ENCODE results near the gene KCNN4. TPM values are rescaled to one million over a fixed set of nuclear protein-coding genes. Genes with fewer than 3 reads are reported as not detected.

KCNN4 gene
- total RNA-seq, 1 donor, result 7.2 TPM

- Histone ChIP-seq H3K27ac (ENCODE audit: low read depth, low read length) (no peak overlapping the region), H4K20me1 (ENCODE audit: insufficient read depth, low read length) (no peaks in the 10 kb centered on the region), H2AFZ (ENCODE audit: low read length) (peak overlapping the region; percentile 20), H3K79me2 (ENCODE audit: insufficient read depth, low read length) (peaks cover 23% of the 10 kb centered on the region), H3K27me3 (ENCODE audit: insufficient read depth, low read length) (no peaks in the 10 kb centered on the region), H3K4me3 (ENCODE audit: insufficient read depth, low read length) (no peak overlapping the region), H3K36me3 (ENCODE audit: insufficient read depth, low read length) (peaks cover 8% of the 10 kb centered on the region), H3K4me2 (ENCODE audit: insufficient read depth, low read length) (peak overlapping the region; percentile 28), H3K4me1 (ENCODE audit: insufficient read depth, low read length) (peaks cover 16% of the 10 kb centered on the region), H3K9me3 (ENCODE audit: low read depth, low read length) (no peaks in the 10 kb centered on the region)
- peak; percentile 90 for DNase-seq (ENCODE audit: insufficient read length, low spot score, missing footprints)
- TF ChIP-seq, protein P1, sequence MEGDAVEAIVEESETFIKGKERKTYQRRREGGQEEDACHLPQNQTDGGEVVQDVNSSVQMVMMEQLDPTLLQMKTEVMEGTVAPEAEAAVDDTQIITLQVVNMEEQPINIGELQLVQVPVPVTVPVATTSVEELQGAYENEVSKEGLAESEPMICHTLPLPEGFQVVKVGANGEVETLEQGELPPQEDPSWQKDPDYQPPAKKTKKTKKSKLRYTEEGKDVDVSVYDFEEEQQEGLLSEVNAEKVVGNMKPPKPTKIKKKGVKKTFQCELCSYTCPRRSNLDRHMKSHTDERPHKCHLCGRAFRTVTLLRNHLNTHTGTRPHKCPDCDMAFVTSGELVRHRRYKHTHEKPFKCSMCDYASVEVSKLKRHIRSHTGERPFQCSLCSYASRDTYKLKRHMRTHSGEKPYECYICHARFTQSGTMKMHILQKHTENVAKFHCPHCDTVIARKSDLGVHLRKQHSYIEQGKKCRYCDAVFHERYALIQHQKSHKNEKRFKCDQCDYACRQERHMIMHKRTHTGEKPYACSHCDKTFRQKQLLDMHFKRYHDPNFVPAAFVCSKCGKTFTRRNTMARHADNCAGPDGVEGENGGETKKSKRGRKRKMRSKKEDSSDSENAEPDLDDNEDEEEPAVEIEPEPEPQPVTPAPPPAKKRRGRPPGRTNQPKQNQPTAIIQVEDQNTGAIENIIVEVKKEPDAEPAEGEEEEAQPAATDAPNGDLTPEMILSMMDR (IDR thresholded peaks at IDR 0.05; ENCODE audit: extremely low read depth, low read depth, low read length), result peak; percentile 53
Measured at GRCh38 chr19:43774103-43774939, 6.5 kb downstream of the KCNN4 start.

DNA sequence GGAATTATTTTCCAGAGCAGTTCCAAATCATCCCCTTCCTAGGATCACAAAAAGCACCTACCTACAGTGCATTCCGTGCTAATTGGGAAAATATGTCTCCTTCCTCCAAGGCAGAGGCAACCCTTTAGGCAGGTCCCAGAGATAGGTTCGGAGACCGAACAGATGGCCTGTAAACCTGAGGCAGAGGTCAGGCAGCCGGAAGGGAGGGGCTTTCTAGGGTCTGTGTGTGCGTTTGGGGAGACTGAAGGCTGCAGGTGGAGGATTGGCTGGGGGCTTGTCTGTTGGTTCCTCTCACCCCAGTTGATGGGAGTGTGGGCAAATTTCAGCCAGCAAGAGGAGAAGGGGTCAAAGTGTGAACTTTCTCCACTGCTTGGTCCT is 7.1 kb downstream of the KCNN4 start:
- no peak overlapping the region for H2AFZ ChIP-seq (ENCODE audit: low read length)
- no peaks in the 10 kb centered on the region for H3K9me3 ChIP-seq (ENCODE audit: low read depth, low read length)
- no peak overlapping the region for H3K27ac ChIP-seq (ENCODE audit: low read depth, low read length)
- H3K4me1 ChIP-seq (ENCODE audit: insufficient read depth, low read length), result peaks cover 14% of the 10 kb centered on the region
- H3K4me2 ChIP-seq (ENCODE audit: insufficient read depth, low read length), result no peak overlapping the region
- peaks cover 17% of the 10 kb centered on the region for H3K79me2 ChIP-seq (ENCODE audit: insufficient read depth, low read length)
- no peaks in the 10 kb centered on the region for H4K20me1 ChIP-seq (ENCODE audit: insufficient read depth, low read length)
- DNase-seq (ENCODE audit: insufficient read length, low spot score, missing footprints), result peak; percentile 74
- TF ChIP-seq, protein P1 (IDR thresholded peaks at IDR 0.05; ENCODE audit: extremely low read depth, low read depth, low read length), result no peak
- H3K27me3 ChIP-seq (ENCODE audit: insufficient read depth, low read length), result no peaks in the 10 kb centered on the region
- no peak overlapping the region for H3K4me3 ChIP-seq (ENCODE audit: insufficient read depth, low read length)
- H3K36me3 ChIP-seq (ENCODE audit: insufficient read depth, low read length), result peaks cover 8% of the 10 kb centered on the region

DNA sequence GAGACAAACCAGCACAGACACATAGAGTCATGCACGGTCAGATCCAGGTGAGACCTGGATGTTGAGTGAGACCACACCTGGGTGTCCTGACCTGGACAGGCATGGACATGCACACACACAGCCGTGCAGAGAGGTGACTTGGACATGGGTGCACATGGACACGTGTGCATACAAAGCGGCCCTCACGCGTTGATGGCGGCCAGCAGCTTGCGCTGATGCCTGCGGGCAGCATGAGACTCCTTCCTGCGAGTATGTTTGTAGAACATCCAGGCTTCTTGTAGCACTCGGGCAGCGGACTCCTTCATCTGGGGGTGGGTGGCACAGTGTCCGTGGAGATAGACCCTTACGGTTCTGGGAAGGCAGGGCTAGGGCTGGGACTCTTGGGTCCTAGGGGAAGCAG is 11.5 kb downstream of the KCNN4 start:
- peaks cover 8% of the 10 kb centered on the region for H3K36me3 ChIP-seq (ENCODE audit: insufficient read depth, low read length)
- TF ChIP-seq, protein P1 (IDR thresholded peaks at IDR 0.05; ENCODE audit: extremely low read depth, low read depth, low read length), result no peak

DNA sequence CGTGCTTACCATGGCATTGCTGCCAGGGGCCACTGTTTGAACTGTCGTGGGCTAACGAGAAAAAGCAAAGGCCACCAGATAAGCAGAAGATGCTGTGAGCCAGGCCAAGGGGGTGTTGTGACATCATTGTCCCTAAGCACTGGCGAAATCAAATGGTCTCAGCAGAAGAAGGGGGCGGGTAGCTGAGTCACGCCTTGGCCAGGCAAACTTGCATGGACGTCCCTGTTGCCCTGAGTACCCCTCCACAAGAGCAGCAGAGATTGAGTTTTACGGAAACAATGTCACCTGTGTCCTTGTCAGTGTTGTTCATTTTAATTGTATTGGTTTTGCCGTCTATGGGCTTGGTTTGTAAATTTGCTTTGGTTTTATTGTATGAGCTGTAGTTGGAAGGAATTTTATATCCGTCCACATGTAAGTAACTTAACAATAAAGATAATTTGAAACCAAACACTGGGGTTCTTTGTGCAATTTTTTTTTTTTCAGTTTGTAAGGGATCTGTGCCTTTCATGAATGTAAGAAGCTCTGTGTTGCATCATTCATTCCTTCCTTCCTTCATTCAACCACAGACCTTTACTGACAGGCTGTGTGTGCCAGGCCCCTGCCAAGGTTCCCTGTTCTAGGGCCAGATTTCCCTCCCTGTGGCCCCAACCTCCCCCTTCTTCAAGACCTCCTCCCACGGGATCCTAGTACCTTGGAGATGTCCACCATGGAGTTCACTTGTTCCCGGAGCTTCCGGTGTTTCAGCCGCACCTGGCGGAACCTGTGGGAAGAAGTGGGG is 12.3 kb downstream of the KCNN4 start:
- TF ChIP-seq, protein P1 (IDR thresholded peaks at IDR 0.05; ENCODE audit: extremely low read depth, low read depth, low read length), result no peak
- Histone ChIP-seq H3K9me3 (ENCODE audit: low read depth, low read length) (no peaks in the 10 kb centered on the region), H3K79me2 (ENCODE audit: insufficient read depth, low read length) (no peaks in the 10 kb centered on the region), H2AFZ (ENCODE audit: low read length) (no peak overlapping the region), H4K20me1 (ENCODE audit: insufficient read depth, low read length) (no peaks in the 10 kb centered on the region), H3K4me2 (ENCODE audit: insufficient read depth, low read length) (no peak overlapping the region), H3K27me3 (ENCODE audit: insufficient read depth, low read length) (no peaks in the 10 kb centered on the region), H3K36me3 (ENCODE audit: insufficient read depth, low read length) (peaks cover 8% of the 10 kb centered on the region), H3K4me1 (ENCODE audit: insufficient read depth, low read length) (peaks cover 38% of the 10 kb centered on the region), H3K27ac (ENCODE audit: low read depth, low read length) (no peak overlapping the region), H3K4me3 (ENCODE audit: insufficient read depth, low read length) (no peak overlapping the region)
- peak; percentile 77 for DNase-seq (ENCODE audit: insufficient read length, low spot score, missing footprints)

More for the DNA sequence above, 11.5 kb downstream of the KCNN4 start:
- no peaks in the 10 kb centered on the region for H3K9me3 ChIP-seq (ENCODE audit: low read depth, low read length)
- no peaks in the 10 kb centered on the region for H3K79me2 ChIP-seq (ENCODE audit: insufficient read depth, low read length)
- peak; percentile 43 for DNase-seq (ENCODE audit: insufficient read length, low spot score, missing footprints)
- no peaks in the 10 kb centered on the region for H3K27me3 ChIP-seq (ENCODE audit: insufficient read depth, low read length)
- no peaks in the 10 kb centered on the region for H4K20me1 ChIP-seq (ENCODE audit: insufficient read depth, low read length)
- H3K27ac ChIP-seq (ENCODE audit: low read depth, low read length), result no peak overlapping the region
- H3K4me3 ChIP-seq (ENCODE audit: insufficient read depth, low read length), result no peak overlapping the region
- no peak overlapping the region for H2AFZ ChIP-seq (ENCODE audit: low read length)
- H3K4me2 ChIP-seq (ENCODE audit: insufficient read depth, low read length), result no peak overlapping the region
- H3K4me1 ChIP-seq (ENCODE audit: insufficient read depth, low read length), result peaks cover 30% of the 10 kb centered on the region

Measured in osteoblast (primary cell).